Fibroblast of pulmonary artery (primary cell): ENCODE data around the gene LDLRAD4.

ENCODE experiments used
- DNase-seq: peaks from one replicate; pipeline ENCODE4 v3.0.0-alpha.2; 2010; ENCODE audit warnings: low read depth
- H3K4me3 ChIP-seq: replicated peaks from 2 replicates; pipeline ENCODE4 v1.5.1; 2011; ENCODE audit warnings: low read depth, mild to moderate bottlenecking, control low read depth, low read length, moderate library complexity
- CTCF ChIP-seq: IDR thresholded peaks from 2 replicates; pipeline ENCODE4 v1.5.1; 2011; ENCODE audit warnings: mild to moderate bottlenecking, control low read depth, low read length, inconsistent platforms; ENCODE audit errors: missing control alignments

Gene LDLRAD4

DNA sequence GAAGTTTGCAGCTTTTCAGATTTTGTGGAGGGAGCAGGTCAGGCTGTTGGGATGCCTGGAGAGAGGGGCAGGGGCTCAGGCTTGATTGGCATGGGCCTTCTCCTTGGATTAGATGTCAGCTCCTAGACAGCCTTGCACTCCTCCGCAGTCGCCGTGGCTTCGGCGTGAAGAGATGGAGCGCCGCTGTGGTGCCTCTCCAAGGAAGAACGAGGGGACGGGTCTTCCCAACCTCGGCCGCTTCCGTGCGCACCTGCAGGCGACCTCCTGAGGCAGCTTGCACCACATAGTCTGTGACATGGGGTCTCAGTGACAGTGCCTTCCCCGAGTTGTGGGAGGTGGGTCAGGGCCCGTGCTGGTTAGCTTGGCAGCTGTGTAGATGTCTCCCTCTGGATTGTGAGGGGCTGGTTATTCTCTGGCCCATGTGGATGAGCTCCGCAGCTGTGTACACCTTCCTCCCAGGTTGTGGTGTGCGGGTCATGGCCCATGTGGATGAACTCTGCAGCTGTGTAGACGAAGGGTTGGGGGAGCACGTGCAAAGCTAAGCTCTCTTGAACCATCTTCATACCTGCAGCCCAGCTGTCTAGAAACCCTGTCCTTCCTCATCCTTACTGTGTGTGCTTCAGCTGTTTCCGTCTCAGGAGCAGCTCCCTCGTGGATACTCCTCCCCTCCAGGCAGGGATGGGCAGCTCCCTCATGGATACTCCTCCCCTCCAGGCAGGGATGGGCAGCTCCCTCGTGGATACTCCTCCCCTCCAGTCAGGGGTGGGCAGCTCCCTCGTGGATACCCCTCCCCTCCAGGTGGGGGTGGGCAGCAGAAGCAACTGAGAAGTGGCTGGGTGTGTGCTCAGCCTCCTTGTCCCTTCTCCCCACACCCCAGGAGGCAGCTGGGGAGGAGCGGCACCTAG, 170.3 kb downstream of the LDLRAD4 start:
- no peak for TF ChIP-seq CTCF
- DNase-seq = no peak
- H3K4me3 ChIP-seq = no peak overlapping the region

DNA sequence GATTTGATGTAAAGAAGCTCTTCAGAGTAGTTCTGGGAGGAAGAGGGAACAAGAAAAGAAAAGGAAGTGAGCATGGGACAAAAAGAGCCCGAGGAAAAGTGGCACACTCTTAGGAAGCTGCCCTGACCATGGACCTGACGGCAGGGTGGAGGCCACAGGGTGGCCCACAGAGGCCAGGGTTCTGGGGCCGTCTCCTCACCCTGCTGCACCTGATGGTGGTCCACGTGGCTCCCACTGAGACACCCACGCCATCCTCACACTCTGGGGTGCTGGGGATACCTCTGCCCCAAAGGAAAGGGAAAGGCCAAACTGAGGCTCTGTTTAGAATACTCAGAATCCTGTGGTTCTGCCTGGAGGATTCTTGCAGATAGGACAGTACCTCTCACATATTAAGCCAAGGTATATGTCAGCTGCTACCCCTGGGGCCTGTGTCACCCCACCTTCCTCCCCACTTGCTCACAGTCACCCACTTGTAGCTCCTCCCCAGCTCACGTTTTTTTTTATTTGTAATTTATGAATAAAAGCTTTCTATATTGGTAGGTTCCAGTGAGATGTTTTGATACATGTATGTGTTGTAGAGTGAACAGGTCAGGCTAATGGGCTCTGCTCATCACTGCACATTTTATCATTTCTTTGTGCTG, 171.1 kb downstream of the LDLRAD4 start:
- no peak overlapping the region for H3K4me3 ChIP-seq
- no peak for TF ChIP-seq CTCF
- no peak for DNase-seq

DNA sequence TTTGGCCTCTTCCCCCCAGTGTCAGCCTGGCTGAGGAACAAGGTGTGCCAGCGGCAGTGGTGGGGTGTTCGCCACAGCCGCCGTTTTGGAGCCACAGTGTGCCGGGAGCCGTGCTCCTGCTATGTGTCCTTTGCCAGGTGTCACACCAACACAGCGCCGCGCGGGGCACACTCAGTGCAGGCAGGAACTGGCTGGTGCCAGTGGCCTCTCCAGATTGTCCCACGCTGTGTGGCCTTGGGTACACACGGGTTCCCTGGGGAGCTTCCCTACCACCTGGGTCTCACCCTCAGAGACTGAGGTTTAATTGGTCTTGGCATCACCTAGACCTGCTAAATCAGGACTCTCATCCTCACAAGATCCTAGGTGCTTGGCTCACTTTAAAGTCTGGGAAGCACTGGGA, 171.6 kb downstream of the LDLRAD4 start:
- no peak for TF ChIP-seq CTCF
- DNase-seq = no peak
- H3K4me3 ChIP-seq = no peak overlapping the region

DNA sequence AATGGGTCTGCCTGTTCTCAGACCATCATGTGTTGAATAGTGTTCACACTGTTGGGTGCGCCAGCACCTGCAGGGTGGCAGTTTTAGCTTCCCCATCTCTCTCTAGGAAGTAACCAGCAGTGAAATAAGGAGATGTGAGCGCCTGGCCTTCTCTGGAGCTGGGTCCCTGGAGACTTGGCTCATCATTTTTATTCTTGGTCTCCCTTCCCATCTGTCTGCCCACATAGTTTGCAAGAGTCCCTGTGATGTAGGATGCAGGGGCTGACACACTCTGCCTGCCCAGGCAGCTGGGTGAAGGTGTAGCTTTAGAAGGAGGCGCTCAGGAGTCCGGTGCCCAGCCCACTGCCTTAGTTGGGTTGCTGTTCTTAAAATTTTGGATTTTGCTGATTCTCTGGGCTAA, 172.2 kb downstream of the LDLRAD4 start:
- DNase-seq = no peak
- no peak for TF ChIP-seq CTCF
- no peak overlapping the region for H3K4me3 ChIP-seq

GRCh38 chr18:13392029-13392750, 173.6 kb downstream of the LDLRAD4 start:
- no peak for DNase-seq
- H3K4me3 ChIP-seq = no peak overlapping the region
- no peak for TF ChIP-seq CTCF

GRCh38 chr18:13392899-13393298, 174.3 kb downstream of the LDLRAD4 start:
- TF ChIP-seq CTCF = no peak
- no peak for DNase-seq
- no peak overlapping the region for H3K4me3 ChIP-seq
